HG03135 (cell line): ENCODE results near the gene MAGEB1.
A peak's percentile ranks its signal among the peaks of the same experiment; 100 is the strongest.

ENCODE experiments used
- ATAC-seq: cut with Tn5 transposase; IDR thresholded peaks from one replicate; pipeline ENCODE4 v1.9.1; 2021; ENCODE audit warnings: mild to moderate bottlenecking, moderate library complexity; ENCODE audit not compliant: unreplicated experiment

Gene MAGEB1, protein sequence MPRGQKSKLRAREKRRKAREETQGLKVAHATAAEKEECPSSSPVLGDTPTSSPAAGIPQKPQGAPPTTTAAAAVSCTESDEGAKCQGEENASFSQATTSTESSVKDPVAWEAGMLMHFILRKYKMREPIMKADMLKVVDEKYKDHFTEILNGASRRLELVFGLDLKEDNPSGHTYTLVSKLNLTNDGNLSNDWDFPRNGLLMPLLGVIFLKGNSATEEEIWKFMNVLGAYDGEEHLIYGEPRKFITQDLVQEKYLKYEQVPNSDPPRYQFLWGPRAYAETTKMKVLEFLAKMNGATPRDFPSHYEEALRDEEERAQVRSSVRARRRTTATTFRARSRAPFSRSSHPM

GRCh38 chrX:30246769-30247489, at the start of gene MAGEB1:
Gene MAGEB1 (plus strand): TSS chrX:30247146. CDS start chrX:30250494, 3,348 bp downstream.
- ATAC-seq, result no peak

- ATAC-seq, result no peak
Observed at GRCh38 chrX:30212172-30212571, 34.8 kb upstream of the MAGEB1 start.

DNA sequence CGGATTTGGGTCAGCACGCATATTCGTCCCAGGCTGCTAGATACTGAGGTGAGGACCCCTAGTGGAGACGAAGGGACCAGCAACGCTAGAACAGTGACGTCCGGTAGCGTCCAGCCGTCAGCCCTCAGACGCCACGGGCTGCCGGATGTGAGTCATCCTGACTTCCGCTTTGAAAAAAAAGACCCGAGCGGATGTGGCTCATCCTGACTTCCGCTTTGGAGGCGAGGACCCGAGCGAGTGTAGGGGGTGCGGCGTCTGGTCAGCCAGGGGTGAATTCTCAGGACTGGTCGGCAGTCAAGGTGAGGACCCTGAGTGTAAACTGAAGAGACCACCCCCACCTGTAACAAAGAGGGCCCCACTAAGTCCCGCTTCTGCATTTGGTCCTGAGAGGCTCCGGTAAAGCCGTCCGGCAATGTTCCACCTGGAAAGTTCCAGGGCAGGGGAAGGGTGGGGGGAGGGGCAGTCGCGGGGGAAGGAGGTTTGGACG, 31.5 kb upstream of the MAGEB1 start, which contains the start of gene MAGEB2:
Gene MAGEB2, plus strand, starts transcription at position 207 of the 487 bp plus-strand sequence. CDS start 3,018 bp downstream, outside the sequence.
- no peak for ATAC-seq

DNA sequence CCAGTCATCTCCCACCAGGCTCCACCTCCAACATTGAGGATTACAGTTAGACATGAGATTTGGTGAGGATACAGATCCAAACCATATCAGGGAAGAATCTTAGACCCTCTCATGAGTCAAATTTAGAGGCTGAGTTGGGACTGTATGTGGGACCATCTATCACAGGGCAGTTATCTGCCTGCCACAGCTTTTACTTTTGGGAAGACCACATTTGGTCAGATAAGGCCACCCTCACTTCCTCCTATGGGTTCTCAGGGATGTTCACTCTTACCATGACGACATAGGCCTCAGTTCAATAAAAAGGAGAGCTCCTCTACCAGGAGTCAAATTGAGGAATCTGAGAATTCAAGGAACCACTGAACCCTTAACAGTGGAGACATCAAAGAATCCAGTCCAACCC, 29.5 kb upstream of the MAGEB1 start:
- no peak for ATAC-seq

GRCh38 chrX:30219372-30219771, 27.6 kb upstream of the MAGEB1 start:
- ATAC-seq, result no peak

- ATAC-seq, result no peak
Observed at GRCh38 chrX:30220661-30221060, 26.3 kb upstream of the MAGEB1 start.

GRCh38 chrX:30224536-30224935, 22.4 kb upstream of the MAGEB1 start:
- ATAC-seq, result no peak

GRCh38 chrX:30228526-30228925, 18.4 kb upstream of the MAGEB1 start:
- no peak for ATAC-seq

DNA sequence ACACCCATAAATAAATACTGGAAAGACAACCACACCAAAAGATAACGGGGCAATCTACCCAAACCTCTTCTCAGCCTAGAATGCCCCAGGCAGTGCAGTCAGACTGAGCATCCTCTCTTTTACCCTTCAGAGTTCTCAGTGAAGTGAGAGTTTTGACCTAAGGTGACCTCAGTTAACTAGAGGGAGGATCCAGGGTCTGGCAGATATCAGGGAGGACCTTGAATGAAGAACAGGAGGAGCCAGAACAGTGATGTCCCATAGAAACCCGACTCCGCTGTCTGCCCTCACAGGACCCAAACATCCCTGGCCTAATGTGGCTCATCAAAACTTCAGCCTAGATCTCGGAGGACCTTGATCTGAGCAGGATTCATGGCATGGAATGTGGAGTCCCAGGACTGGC, 16.6 kb upstream of the MAGEB1 start, which contains the start of gene MAGEB3:
Gene MAGEB3, plus strand, starts transcription at position 263 of the 400 bp plus-strand sequence. CDS start 5,268 bp downstream, outside the sequence.
- ATAC-seq, result no peak

GRCh38 chrX:30241724-30242415, 5.1 kb upstream of the MAGEB1 start, which contains the start of gene MAGEB4:
Gene MAGEB4 (plus strand): TSS chrX:30242000. CDS start chrX:30242136, 136 bp downstream.
- ATAC-seq, result no peak

- ATAC-seq, result peak; percentile 60
Observed at GRCh38 chrX:30248854-30249253, 1.9 kb downstream of the MAGEB1 start.

- peak; percentile 64 for ATAC-seq
Observed at GRCh38 chrX:30253257-30253656, 6.3 kb downstream of the MAGEB1 start.

GRCh38 chrX:30259927-30260326, 13.0 kb downstream of the MAGEB1 start:
- ATAC-seq, result no peak

DNA sequence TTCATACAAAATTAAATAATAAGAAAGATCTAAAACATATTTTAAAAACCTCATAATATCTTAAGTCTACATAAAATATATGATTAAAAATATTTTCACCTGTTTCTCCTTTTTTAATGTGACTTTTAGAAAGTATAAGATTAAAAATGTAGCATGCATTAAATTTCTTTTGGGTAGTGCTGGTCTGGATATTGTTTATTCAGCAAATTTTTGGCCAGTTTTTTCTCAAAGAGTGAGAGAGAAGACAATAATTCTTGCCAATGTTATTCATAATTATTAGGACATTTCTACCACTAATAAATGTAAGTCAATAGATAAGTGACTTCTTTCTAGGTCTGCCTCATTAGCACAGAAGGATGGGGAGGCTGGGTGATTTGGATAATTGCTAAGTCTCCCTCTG, 14.1 kb downstream of the MAGEB1 start:
- ATAC-seq, result no peak

DNA sequence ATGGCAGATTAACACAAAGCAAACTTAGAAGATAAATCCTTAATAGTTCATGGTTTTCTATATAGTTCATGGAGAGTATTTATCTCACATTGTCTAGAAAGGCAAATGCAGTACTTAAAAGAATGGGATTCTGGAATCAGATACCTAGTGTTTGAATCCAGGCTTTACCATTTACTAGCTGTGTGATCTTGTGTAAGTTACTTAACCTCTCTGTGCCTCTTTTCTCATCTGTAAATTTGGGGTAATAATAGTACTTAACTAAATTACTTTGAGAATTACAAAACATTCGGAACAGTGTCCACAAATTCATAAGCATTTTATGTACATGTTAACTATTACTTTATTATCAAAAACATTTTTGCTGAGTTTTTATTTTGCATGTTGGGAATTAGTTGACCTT, 15.8 kb downstream of the MAGEB1 start:
- no peak for ATAC-seq

- no peak for ATAC-seq
Observed at GRCh38 chrX:30270639-30271038, 23.7 kb downstream of the MAGEB1 start.

GRCh38 chrX:30275498-30275897, 28.6 kb downstream of the MAGEB1 start:
- ATAC-seq, result no peak

DNA sequence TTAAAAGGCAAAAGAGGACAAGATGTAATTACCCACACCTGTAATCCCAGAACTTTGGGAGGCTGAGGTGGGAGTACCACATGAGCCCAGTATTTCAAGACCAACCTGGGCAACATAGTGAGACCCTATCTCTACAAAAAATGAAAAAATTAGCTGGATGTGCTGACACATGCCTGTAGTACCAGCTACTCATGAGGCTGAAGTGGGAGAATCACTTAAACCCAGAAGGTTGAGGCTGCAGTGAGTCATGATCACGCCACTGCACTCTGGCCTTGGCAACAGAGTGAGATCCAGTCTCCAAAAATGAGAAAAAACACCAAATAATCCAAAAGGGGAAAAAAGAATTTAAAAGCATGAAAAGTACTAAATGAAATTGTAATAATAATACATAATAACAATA, 31.4 kb downstream of the MAGEB1 start:
- no peak for ATAC-seq

DNA sequence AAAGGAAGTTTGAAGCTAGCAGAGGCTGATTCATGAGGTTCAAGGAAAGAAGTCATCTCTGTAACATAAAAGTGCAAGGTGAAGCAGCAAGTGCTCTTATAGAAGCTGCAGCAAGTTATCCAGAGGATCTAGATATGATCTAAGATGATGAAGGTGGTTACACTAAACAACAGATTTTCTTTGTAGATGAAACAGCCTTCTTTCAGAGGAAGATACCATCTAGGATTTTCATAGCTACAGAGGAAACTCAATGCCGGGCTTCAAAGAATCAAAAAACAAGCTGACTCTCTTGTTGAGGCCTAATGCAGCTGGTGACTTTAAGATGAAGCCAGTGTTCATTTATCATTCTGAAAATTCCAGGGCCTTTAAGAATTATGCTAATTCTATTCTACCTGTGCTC, 33.5 kb downstream of the MAGEB1 start:
- no peak for ATAC-seq

DNA sequence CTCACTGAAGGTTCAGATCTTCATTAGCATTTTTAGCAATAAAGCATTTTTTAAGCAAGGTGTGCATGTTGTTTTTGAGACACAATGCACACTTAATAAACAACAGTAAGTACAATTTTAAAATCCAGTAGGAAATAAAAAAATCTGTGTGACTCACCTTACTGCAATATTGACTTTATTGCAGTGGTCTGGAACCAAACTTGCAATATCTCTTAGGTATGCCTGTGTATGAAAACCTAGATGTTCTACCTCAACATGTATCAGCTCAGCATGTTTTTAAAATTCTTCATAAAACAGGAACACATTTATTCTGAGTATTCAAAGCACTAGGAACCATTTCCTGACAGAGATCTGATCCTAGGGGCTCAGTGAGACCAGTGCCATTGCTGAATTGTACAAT, 35.6 kb downstream of the MAGEB1 start:
- ATAC-seq, result no peak
